ENCODE results near the gene KIRREL3. TPM values are rescaled to one million over a fixed set of nuclear protein-coding genes. Genes with fewer than 3 reads are reported as not detected.

KIRREL3 gene
- total and polyA plus RNA-seq, 2 of the 8 experiments (the other 6 are each of a cell fraction or from before 2014, with no cell fraction given), result 0.29 to 0.32 TPM

DNA sequence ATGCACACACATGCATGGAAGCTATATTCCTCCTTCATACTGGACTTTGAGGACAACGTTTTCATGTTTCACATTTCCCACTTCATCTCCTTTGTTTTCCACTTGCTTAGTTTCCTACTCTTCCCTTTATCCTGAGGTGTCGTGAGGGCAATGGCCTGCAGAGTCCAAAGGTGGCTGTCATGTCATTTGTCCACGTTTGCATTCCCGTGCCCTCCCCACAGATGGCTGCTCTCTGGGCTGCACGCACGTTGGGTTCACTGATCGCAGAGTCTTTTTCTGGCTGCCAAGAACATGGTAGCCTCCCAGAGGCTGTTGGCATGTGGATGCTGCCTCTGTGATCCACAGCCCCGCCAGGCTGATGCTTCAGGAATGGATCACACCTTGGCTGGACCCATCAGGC, 389.1 kb downstream of the KIRREL3 start:
- no peak overlapping the region for H2BK5ac ChIP-seq (ENCODE audit: low read depth, low read length)
- no peak overlapping the region for H3K23ac ChIP-seq (ENCODE audit: insufficient read length)
- no peak overlapping the region for H4K91ac ChIP-seq (replicated peaks; ENCODE audit: insufficient read length, low read length)
- no peak overlapping the region for H2BK12ac ChIP-seq (ENCODE audit: low read depth, low read length)
- no peaks in the 10 kb centered on the region for H3K79me1 ChIP-seq (ENCODE audit: low read depth, low read length)
- no peaks in the 10 kb centered on the region for H3K79me2 ChIP-seq (ENCODE audit: control insufficient read depth in 1 of 2, insufficient read depth in 2 of 2, low read length in 2 of 2)
- H4K5ac ChIP-seq (ENCODE audit: insufficient read length, low read depth, low read length), result no peak overlapping the region
- H4K20me1 ChIP-seq (replicated peaks in 1 of 2; ENCODE audit: control insufficient read depth in 1 of 2, insufficient read depth in 2 of 2, low read length in 2 of 2), result no peaks in the 10 kb centered on the region
- no peaks in the 10 kb centered on the region; a peak in 1 of 7 replicates for H3K27me3 ChIP-seq (replicated peaks in 1 of 4; ENCODE audit: control insufficient read depth in 3 of 4, extremely low read depth in 1 of 4, insufficient read depth in 3 of 4, low read length in 3 of 4)
- no peaks in the 10 kb centered on the region for H3K36me3 ChIP-seq (ENCODE audit: control insufficient read depth in 2 of 4, insufficient read depth in 4 of 4, low read length in 3 of 4)
- peaks cover 3 to 12% (median 9%) of the 10 kb centered on the region in 4 experiments for H3K4me1 ChIP-seq (replicated peaks in 1 of 4; ENCODE audit: control insufficient read depth in 3 of 4, insufficient read depth in 4 of 4, low read length in 3 of 4)
- H2BK20ac ChIP-seq (ENCODE audit: low read length), result no peak overlapping the region
- H3K9me3 ChIP-seq (ENCODE audit: insufficient read depth in 2 of 2, low read depth in 1 of 2, low read length in 1 of 2), result peaks cover 0 to 4% of the 10 kb centered on the region in 2 experiments; a peak in 2 of 4 replicates
- H4K8ac ChIP-seq (ENCODE audit: extremely low read depth, insufficient read depth, low read length), result no peak overlapping the region
- DNase-seq (ENCODE audit: low read depth in 1 of 2, low spot score in 2 of 2) (no peak), FAIRE-seq (no peak)
- no peak overlapping the region for H2AFZ ChIP-seq (ENCODE audit: low read length)
- no peak overlapping the region for H3K27ac ChIP-seq (ENCODE audit: low read depth, low read length)
- ChIA-PET POLR2A (ENCODE audit: partially characterized antibody) (no interaction called here), CTCF (ENCODE audit: partially characterized antibody) (interaction anchor here (0.7 to 1.5 kb wide), 3 partner anchors 38 to 378 kb away, joined by 3 to 5 read pairs (median 3); no protein-coding TSS in a partner anchor)
- no peak overlapping the region for H3K4ac ChIP-seq (replicated peaks; ENCODE audit: insufficient read length, low read depth, low read length)
- no peak overlapping the region for H2AK5ac ChIP-seq (ENCODE audit: low read depth, low read length)
- no peak overlapping the region for H3K14ac ChIP-seq (ENCODE audit: insufficient read length)
- WGBS, 2 experiments (ENCODE audit: extremely low coverage in 1 of 2, insufficient coverage in 1 of 2, insufficient read length in 1 of 2, insufficient replicate concordance in 2 of 2, low coverage in 1 of 2, low lambda C conversion rate in 2 of 2, missing lambda C conversion rate in 1 of 2), result 87% methylated on average over 8 of the region's 8 CpGs; no CpG with 5 or more reads in 1 of the 2 experiments
- H3K18ac ChIP-seq (ENCODE audit: extremely low read depth, low read length), result no peak overlapping the region
- no peak overlapping the region for H3K4me2 ChIP-seq (ENCODE audit: insufficient read depth in 1 of 2, low read depth in 2 of 2, low read length in 2 of 2)
- no peak overlapping the region for H2BK15ac ChIP-seq (ENCODE audit: low read length)
- no peak overlapping the region for H3K4me3 ChIP-seq (ENCODE audit: extremely low read depth in 1 of 4, insufficient read depth in 2 of 4, low read depth in 3 of 4, low read length in 4 of 4)
- H3K56ac ChIP-seq (replicated peaks; ENCODE audit: insufficient read length, low read depth, low read length), result no peak overlapping the region
- H3K9ac ChIP-seq (replicated peaks in 1 of 4; ENCODE audit: extremely low read depth in 1 of 4, low read depth in 3 of 4, low read length in 3 of 4), result no peak overlapping the region
- no peak overlapping the region for H2BK120ac ChIP-seq (replicated peaks; ENCODE audit: low read depth, low read length)
- H3K23me2 ChIP-seq (ENCODE audit: low read depth, low read length), result no peaks in the 10 kb centered on the region; the same call in 1 of the 2 replicates
- TF ChIP-seq SAP30 (IDR thresholded peaks at IDR 0.05; ENCODE audit: insufficient read depth, insufficient replicate concordance, low read length) (no peak), BACH1 (IDR thresholded peaks at IDR 0.05; ENCODE audit: low read length) (no peak), CHD1 (IDR thresholded peaks at IDR 0.05; ENCODE audit: low read depth, low read length) (no peak), GABPA (IDR thresholded peaks at IDR 0.05; ENCODE audit: borderline replicate concordance, insufficient read depth, low read length) (no peak), TAF1 (IDR thresholded peaks at IDR 0.05; ENCODE audit: low read depth, low read length) (no peak), BRCA1 (IDR thresholded peaks at IDR 0.05; ENCODE audit: low read depth, low read length) (no peak), SP4 (IDR thresholded peaks at IDR 0.05; ENCODE audit: low read length) (no peak), RXRA (IDR thresholded peaks at IDR 0.05; ENCODE audit: insufficient read depth, low read depth, low read length) (no peak), TAF7 (optimal IDR thresholded peaks at IDR 0.05; ENCODE audit: borderline replicate concordance, low read depth, low read length) (no peak), SIRT6 (IDR thresholded peaks at IDR 0.05; ENCODE audit: low read length) (no peak), TEAD4 (IDR thresholded peaks at IDR 0.05; ENCODE audit: low read depth, low read length) (no peak), POU5F1 (IDR thresholded peaks at IDR 0.05; ENCODE audit: low read depth, low read length) (no peak)
- TF ChIP-seq, protein P1, sequence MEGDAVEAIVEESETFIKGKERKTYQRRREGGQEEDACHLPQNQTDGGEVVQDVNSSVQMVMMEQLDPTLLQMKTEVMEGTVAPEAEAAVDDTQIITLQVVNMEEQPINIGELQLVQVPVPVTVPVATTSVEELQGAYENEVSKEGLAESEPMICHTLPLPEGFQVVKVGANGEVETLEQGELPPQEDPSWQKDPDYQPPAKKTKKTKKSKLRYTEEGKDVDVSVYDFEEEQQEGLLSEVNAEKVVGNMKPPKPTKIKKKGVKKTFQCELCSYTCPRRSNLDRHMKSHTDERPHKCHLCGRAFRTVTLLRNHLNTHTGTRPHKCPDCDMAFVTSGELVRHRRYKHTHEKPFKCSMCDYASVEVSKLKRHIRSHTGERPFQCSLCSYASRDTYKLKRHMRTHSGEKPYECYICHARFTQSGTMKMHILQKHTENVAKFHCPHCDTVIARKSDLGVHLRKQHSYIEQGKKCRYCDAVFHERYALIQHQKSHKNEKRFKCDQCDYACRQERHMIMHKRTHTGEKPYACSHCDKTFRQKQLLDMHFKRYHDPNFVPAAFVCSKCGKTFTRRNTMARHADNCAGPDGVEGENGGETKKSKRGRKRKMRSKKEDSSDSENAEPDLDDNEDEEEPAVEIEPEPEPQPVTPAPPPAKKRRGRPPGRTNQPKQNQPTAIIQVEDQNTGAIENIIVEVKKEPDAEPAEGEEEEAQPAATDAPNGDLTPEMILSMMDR (IDR thresholded peaks at IDR 0.05; ENCODE audit: control extremely low read depth in 1 of 3, insufficient read depth in 1 of 3, low read depth in 1 of 3, low read length in 3 of 3), result no peak

All from H1 (cell line).